Measurements from ENCODE around the gene RNASE7.
"Not testable (repeated sequence)": the region's sequence is repeated elsewhere in the genome, so short reads cannot be mapped to it uniquely, and the experiment has no call there.

RNASE7 gene, protein sequence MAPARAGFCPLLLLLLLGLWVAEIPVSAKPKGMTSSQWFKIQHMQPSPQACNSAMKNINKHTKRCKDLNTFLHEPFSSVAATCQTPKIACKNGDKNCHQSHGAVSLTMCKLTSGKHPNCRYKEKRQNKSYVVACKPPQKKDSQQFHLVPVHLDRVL

DNA sequence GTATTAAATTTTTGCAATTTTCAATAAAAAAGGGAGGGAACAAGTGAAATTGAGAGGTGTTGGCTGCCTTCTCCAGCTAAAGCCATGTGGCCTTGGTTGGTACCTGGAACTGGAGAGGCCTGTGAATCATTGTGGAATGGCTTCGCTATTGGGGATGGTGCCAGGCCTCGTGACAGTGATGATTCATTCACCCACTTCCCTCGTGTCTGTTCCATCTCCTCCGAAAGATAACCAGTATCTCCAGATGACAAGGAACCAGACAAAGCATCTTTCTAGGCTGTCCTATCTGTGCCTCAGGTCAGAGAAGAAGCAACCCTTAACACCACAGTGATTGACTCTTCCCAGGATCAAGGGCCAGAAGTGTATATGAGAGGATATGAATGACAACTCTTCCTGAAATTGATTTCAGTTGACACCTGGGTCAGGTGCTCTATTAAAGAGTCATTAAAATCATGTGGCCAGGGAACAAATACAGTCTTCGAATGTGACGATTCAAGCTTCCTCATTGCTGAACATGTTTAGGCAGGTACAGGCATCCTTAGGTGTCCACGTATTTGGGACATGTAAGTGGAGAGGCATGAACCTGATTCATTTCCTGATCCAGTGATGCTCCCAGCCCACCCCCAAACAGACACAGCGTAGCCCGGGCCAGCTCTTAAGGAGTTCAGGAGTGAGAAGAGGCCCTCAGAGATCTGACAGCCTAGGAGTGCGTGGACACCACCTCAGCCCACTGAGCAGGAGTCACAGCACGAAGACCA is at the start of gene RNASE7:
Gene RNASE7, plus strand, starts transcription at position 687 of the 758 bp plus-strand sequence. CDS start 631 bp downstream, outside the sequence.
- DNase-seq (ENCODE audit: low read depth in 2 of 3, low spot score in 1 of 3), result no peak

- DNase-seq (ENCODE audit: low read depth in 2 of 3, low spot score in 1 of 3), result no peak
These were observed 45.6 kb upstream of the RNASE7 start for GRCh38 chr14:20996521-20996920.

DNA sequence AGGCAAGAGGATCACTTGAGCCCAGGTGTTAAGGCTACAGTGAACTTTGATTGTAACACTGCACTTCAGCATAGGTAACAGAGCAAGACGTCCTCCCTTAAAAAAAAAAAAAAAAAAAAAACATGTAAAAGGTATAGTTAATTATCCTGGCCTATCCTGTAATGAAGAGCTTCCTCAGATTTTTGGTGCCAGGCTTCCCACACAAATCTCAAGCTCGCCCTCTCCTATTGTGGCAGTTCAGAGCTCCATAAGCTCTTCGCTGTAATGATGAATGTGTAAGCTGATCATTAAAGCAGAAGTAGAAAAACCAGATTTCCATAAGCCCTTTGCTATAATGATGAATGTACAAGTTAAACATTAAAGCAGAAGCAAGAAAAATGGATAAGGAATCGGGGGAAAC is 45.0 kb upstream of the RNASE7 start:
- no peak for DNase-seq (ENCODE audit: low read depth in 2 of 3, low spot score in 1 of 3)

DNA sequence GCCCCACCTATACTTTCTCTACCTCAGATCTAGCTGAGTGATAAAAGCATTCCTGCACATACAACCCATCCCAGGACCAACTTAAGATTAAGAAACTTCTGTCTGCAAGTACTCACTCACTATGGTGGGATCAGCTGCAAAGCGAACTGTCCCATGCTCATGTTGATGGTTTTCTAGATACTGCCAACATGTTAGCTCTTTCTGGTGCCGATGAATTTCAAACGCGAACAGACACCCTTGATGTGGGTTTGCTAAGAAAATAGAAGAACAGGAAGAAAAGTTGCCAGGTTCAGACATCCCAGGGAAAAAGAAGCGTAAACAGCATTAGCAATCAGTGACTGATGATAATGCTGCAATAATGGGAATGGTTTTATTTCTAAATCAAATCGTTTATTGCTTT is 44.6 kb upstream of the RNASE7 start:
- DNase-seq (ENCODE audit: low read depth in 2 of 3, low spot score in 1 of 3), result no peak

- no peak for DNase-seq (ENCODE audit: low read depth in 2 of 3, low spot score in 1 of 3)
These were observed 44.0 kb upstream of the RNASE7 start for GRCh38 chr14:20998139-20998538.

DNA sequence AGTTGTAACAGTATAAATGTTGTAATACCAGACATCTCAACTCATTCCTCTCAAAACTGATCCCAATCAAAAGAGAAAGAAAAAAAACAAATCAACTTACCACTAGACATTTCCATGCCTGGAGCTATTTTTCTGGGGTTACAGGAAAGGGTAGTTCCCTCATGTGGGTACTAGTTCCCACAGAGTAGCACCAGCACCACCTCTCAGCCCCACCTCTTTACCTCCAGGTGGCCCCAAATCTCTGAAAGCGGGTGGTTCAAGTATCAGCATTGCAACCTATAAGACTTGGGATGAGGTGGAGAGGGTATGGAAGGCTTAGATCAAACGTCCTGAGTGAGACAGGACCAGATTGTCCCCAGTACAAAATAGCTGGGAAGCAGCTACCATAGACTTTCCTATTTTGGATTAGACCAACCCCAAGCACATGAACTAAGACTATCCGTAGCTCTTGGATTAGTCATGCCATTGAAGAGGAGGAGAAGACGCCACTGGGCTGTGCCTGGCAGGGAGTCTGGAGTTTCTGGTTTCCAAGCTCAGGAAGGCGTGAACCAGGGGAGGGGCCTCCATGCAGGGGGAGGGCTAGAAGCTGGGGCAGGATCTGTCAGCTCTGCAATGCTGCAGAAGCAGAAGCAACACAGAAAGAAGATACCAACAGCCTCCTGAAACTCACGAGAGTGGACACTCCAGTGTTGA is 43.3 kb upstream of the RNASE7 start, which contains the start of gene SLC39A2:
Gene SLC39A2, plus strand, starts transcription at position 620 of the 693 bp plus-strand sequence. CDS start 154 bp downstream, outside the sequence.
- no peak for DNase-seq (ENCODE audit: low read depth in 2 of 3, low spot score in 1 of 3)

- no peak for DNase-seq (ENCODE audit: low read depth in 2 of 3, low spot score in 1 of 3)
These were observed 42.6 kb upstream of the RNASE7 start for GRCh38 chr14:20999591-20999990.

- DNase-seq (ENCODE audit: low read depth in 2 of 3, low spot score in 1 of 3), result no peak
These were observed 40.9 kb upstream of the RNASE7 start for GRCh38 chr14:21001218-21001617.

DNA sequence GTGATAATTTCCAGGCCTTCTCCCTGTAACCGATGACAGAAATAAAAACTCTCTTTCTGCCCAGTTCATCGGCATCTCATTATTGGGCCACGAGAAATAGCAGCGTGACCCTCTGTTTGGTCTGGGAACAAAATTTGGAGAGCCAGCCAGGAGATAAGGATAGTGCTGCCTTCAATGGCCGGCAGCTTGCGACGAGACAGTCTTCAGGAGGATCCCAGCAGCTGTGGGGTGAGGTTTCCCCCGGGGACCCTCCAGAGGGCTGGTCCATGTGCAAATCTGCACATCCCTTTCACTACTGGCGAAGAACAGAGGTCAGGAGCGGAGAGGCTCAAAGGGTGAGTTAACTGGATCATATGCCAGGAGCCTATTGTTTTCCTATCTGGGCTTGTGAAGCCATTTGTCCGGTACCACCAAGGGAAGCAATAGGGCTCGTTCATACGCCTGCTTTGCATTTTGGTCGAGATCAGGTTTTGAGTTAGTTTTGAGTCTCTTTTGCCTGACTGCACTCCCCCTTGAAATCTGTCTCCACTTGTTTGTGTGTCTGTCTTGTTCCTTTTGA is 38.3 kb upstream of the RNASE7 start:
- DNase-seq (ENCODE audit: low read depth in 2 of 3, low spot score in 1 of 3), result no peak

DNA sequence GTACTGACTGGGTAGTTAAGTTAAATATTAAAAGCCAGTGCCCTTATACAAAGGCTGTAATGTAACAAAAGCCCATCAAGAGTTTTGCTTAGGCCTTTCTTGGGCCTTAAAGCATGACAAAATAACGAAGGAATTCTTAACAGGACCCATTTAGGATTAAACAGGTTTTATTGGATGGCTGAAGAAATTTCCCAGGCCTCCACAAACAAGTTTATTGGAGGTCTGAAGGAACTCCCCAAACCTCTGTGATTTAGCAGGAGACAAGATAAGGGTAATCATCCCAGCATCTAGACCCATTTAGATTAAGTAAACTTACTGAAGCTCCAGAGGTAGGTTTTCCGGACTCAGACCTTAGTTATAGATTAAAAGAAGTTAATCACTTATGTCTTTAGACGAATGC is 32.4 kb upstream of the RNASE7 start:
- not testable (repeated sequence) for DNase-seq (ENCODE audit: low read depth in 2 of 3, low spot score in 1 of 3)

DNA sequence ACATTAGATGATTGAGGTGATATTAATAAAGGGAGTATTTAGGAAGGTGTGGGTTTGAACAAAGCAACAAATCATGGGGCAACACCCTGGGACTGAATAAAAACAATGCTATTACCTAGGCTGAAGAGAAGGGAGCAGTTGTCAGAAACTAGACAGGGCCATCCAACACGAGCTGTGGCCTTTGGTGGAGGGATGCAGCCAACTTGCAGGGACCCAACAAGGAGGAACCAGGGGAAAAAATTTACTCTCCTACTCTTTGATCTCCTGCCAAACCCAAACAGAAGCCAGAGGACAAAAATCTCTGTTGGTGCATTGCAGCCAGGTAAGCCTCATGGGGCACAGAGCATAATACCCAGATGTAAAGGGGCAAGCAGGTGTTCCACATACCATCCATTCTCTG is 31.0 kb upstream of the RNASE7 start:
- no peak for DNase-seq (ENCODE audit: low read depth in 2 of 3, low spot score in 1 of 3)

- DNase-seq (ENCODE audit: low read depth in 2 of 3, low spot score in 1 of 3), result peak; percentile 58 to 84 (median 71)
These were observed 27.4 kb upstream of the RNASE7 start for GRCh38 chr14:21014761-21015190.

- DNase-seq (ENCODE audit: low read depth in 2 of 3, low spot score in 1 of 3), result no peak
These were observed 26.9 kb upstream of the RNASE7 start for GRCh38 chr14:21015312-21015711.

DNA sequence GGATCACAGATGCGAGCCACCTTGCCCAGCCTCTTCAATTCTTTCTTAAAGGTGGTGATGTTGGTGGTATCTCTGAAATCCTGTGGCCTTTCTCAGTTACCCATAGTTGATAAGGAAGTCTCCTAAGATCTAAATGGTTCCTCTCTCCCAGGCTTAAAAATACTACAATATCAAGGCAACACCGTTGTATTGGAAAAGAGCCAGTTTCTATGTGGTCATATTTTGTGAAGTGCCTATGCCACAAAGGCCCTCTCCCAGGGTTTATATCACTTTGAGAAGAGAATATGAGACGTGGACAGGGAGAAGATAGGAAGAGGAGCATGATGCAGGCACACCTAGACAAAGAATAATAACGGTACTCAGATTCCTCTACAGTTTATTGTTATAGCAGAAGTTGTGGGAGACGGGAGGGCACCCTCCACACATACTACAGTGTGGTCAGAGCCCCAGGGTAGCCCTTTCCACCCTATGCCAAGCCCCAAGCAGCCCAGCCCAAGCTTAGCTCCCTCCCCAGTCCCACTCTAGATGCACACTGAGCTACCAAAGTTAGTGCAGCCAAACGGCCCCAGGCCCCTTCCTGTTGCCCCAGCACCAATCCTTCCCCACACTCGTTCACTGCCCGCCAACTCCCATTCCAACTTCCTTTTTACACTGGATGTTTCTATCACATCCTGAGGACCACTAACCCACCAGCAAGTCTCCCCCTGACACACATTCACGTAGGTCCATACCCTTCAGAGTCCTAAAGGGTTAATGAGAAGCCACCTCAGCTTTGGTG is 25.6 kb upstream of the RNASE7 start:
- DNase-seq (ENCODE audit: low read depth in 2 of 3, low spot score in 1 of 3), result no peak

GRCh38 chr14:21017528-21018245 is 24.5 kb upstream of the RNASE7 start:
- DNase-seq (ENCODE audit: low read depth in 2 of 3, low spot score in 1 of 3), result no peak

- DNase-seq (ENCODE audit: low read depth in 2 of 3, low spot score in 1 of 3), result no peak
These were observed 23.9 kb upstream of the RNASE7 start for GRCh38 chr14:21018286-21018685.

DNA sequence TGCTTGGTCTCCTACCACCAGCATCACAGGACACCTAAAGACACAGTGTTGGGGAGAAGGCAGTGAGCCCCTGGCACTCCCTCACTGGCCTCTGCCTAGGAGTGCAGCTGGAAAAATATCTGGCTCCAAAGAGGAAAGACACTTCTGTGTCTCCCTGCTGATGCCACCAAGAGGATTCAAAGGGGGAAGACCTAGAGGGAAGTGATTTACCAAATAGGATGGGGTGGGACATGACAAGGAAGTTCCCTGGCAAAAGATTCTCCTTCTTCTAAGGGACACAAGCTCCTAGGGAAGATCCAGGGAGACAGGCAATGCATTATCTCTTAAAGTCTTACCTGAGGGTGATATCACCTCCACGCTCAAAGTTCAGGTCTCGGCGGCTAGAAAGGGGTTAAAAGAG is 23.4 kb upstream of the RNASE7 start:
- no peak for DNase-seq (ENCODE audit: low read depth in 2 of 3, low spot score in 1 of 3)

- DNase-seq (ENCODE audit: low read depth in 2 of 3, low spot score in 1 of 3), result no peak
These were observed 22.8 kb upstream of the RNASE7 start for GRCh38 chr14:21019366-21019765.

DNA sequence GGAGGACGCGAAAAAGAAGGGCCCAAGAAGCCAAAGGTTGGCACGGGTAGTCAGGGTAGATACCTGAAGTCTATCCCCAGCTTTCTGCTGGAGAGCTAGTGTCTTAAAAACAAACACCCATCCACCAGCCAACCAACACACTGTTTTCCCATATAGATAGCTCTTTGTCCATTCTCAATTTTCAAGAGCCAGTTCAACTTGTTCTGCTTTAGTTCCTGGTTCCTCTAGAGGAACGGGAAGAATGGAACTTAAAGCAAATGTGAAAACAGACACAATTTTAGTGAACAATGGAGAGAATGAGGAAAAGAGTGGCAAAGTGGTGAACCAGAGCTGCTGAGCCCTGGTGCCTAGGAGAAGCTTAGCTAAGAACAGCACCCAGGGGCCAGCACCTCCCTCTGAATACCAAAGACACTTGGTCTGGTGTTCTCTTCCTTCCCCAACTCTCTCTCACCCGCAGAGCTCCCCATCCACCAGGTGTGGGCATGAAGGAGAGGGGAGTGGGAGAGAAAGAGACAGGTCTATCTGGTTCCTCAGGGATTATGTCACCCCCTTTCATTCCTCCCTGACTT is 21.1 kb upstream of the RNASE7 start:
- no peak for DNase-seq (ENCODE audit: low read depth in 2 of 3, low spot score in 1 of 3)

- no peak for DNase-seq (ENCODE audit: low read depth in 2 of 3, low spot score in 1 of 3)
These were observed 19.5 kb upstream of the RNASE7 start for GRCh38 chr14:21022686-21023085.

Measured in stimulated activated CD4-positive, alpha-beta T cell treated with anti-CD3 and anti-CD28 coated beads, Interleukin-12 subunit alpha, Interleukin-12 subunit beta, amount 100 ng/mL, for 48 hours (primary cell).